ENCODE measurements around the gene OR51I2.
A peak's percentile ranks its signal among the peaks of the same experiment; 100 is the strongest.

Gene OR51I2

GRCh38 chr11:5449023-5449422 lies at the start of gene OR51I2:
OR51I2 (plus strand) TSS chr11:5449323; CDS start chr11:5453489, 4,166 bp downstream.
- H3K4me1 Mint-ChIP-seq: no peaks in the 10 kb centered on the region
- ATAC-seq (ENCODE audit: low read depth): no peak
- no peak within 1 kb of the TSS for H3K27ac Mint-ChIP-seq
- H3K27me3 Mint-ChIP-seq: peaks cover 1% of the 10 kb centered on the region
- no peaks in the 10 kb centered on the region for H3K9me3 Mint-ChIP-seq
- H3K36me3 Mint-ChIP-seq: no peaks in the 10 kb centered on the region
- no peak for DNase-seq (ENCODE audit: low spot score in 2 of 2)
- H3K4me3 Mint-ChIP-seq: no peak within 1 kb of the TSS

- peaks cover 15% of the 10 kb centered on the region for H3K27me3 Mint-ChIP-seq
- no peaks in the 10 kb centered on the region for H3K36me3 Mint-ChIP-seq
- ATAC-seq (ENCODE audit: low read depth): no peak
- H3K27ac Mint-ChIP-seq: no peak overlapping the region
- peaks cover 2% of the 10 kb centered on the region for H3K9me3 Mint-ChIP-seq
- H3K4me3 Mint-ChIP-seq: no peak overlapping the region
- no peak for DNase-seq (ENCODE audit: low spot score in 2 of 2)
- no peaks in the 10 kb centered on the region for H3K4me1 Mint-ChIP-seq
These were observed 44.0 kb upstream of the OR51I2 start for GRCh38 chr11:5405173-5405572.

GRCh38 chr11:5420993-5421392 lies 28.1 kb upstream of the OR51I2 start:
- Mint-ChIP-seq H3K9me3 (no peaks in the 10 kb centered on the region), H3K36me3 (peaks cover 2% of the 10 kb centered on the region), H3K27me3 (peaks cover 8% of the 10 kb centered on the region), H3K4me3 (no peak overlapping the region), H3K4me1 (no peaks in the 10 kb centered on the region), H3K27ac (no peak overlapping the region)
- no peak for DNase-seq (ENCODE audit: low spot score in 2 of 2)
- ATAC-seq (ENCODE audit: low read depth): no peak

DNA sequence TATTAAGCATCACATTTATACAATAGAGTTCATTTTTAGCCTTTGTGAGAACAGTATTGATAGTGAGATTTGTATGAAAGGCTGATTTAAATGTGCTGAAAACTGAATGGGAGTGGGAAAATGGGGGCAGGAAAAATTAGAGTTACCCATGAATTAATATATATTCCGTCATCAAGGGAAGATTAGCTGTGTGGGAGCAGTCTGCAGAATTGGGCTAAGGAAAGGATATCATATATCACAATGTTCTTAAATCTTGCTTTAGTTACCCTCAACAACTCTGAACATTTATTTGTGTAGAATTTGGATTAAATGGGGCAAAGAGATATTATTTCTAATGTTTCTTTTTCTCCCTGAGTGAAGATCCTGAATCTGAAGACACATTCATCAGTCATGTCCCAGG lies 27.3 kb upstream of the OR51I2 start, which contains the start of gene OR51Q1:
TSS of gene OR51Q1 (plus strand) at position 301 of the 400 bp plus-strand sequence. CDS start at position 391, 90 bp downstream.
- DNase-seq (ENCODE audit: low spot score in 2 of 2) (no peak), ATAC-seq (ENCODE audit: low read depth) (no peak)
- Mint-ChIP-seq H3K27ac (no peak within 1 kb of the TSS), H3K9me3 (no peaks in the 10 kb centered on the region), H3K4me1 (no peaks in the 10 kb centered on the region), H3K27me3 (peaks cover 8% of the 10 kb centered on the region), H3K36me3 (peaks cover 2% of the 10 kb centered on the region), H3K4me3 (no peak within 1 kb of the TSS)

DNA sequence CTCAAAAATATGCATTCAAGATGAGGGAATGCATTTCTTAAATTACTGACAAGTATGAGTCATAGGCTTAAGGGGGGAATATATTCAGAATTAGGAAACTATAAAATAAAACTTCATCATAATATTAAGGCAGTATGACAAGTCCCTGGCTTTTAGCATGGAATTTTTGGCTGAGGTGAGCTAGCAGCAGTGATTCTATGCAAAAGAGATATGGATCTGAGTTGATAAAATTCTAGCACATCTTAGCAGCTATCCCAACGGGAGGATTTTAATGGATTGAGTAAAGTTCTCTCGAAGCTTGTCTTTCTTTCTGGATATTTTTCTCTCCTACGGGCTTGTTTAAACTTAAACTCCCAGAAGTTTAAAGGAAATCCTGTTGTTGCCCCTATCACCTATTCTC lies 26.0 kb upstream of the OR51I2 start:
- DNase-seq (ENCODE audit: low spot score in 2 of 2): no peak
- Mint-ChIP-seq H3K9me3 (no peaks in the 10 kb centered on the region), H3K4me3 (no peak overlapping the region), H3K36me3 (peaks cover 2% of the 10 kb centered on the region), H3K27ac (no peak overlapping the region), H3K4me1 (no peaks in the 10 kb centered on the region), H3K27me3 (peaks cover 12% of the 10 kb centered on the region)
- ATAC-seq (ENCODE audit: low read depth): no peak

GRCh38 chr11:5441414-5441813 lies 7.7 kb upstream of the OR51I2 start, which contains the start of gene OR51I1:
OR51I1 (minus strand) TSS chr11:5441514; CDS start chr11:5441514, 0 bp downstream.
- Mint-ChIP-seq H3K27me3 (peaks cover 6% of the 10 kb centered on the region), H3K36me3 (no peaks in the 10 kb centered on the region), H3K9me3 (no peaks in the 10 kb centered on the region), H3K4me1 (no peaks in the 10 kb centered on the region), H3K27ac (no peak within 1 kb of the TSS), H3K4me3 (no peak within 1 kb of the TSS)
- DNase-seq (ENCODE audit: low spot score in 2 of 2) (no peak), ATAC-seq (ENCODE audit: low read depth) (no peak)

- no peaks in the 10 kb centered on the region for H3K36me3 Mint-ChIP-seq
- ATAC-seq (ENCODE audit: low read depth) (no peak), DNase-seq (ENCODE audit: low spot score in 2 of 2) (no peak)
- H3K27me3 Mint-ChIP-seq: peaks cover 6% of the 10 kb centered on the region
- H3K27ac Mint-ChIP-seq: no peak overlapping the region
- H3K4me3 Mint-ChIP-seq: no peak overlapping the region
- no peaks in the 10 kb centered on the region for H3K4me1 Mint-ChIP-seq
- no peaks in the 10 kb centered on the region for H3K9me3 Mint-ChIP-seq
These were observed 5.2 kb upstream of the OR51I2 start for GRCh38 chr11:5443835-5444393.

DNA sequence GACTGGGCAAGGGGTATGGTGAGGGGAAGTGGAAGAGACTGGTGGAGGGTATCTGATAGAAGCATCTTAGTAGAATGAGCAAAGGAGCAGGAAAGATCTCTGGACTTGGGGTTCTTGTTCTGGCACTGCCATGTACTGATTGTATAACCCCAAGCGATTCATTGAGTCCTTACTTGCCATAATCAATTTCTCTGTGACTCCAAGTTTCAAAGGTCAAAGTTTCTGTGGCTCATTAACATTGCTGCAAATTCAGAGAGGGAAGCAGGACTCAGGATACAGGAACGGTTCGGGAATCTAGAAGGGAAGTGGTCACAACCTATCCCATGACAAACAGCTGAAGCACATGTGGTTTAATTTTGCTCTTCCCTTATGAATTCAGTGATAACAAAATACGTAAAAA lies 309 bp downstream of the OR51I2 start:
- ATAC-seq (ENCODE audit: low read depth): no peak
- H3K4me1 Mint-ChIP-seq: no peaks in the 10 kb centered on the region
- no peak overlapping the region for H3K4me3 Mint-ChIP-seq
- H3K9me3 Mint-ChIP-seq: no peaks in the 10 kb centered on the region
- H3K27ac Mint-ChIP-seq: no peak overlapping the region
- DNase-seq (ENCODE audit: low spot score in 2 of 2): no peak
- H3K36me3 Mint-ChIP-seq: no peaks in the 10 kb centered on the region
- peaks cover 1% of the 10 kb centered on the region for H3K27me3 Mint-ChIP-seq

GRCh38 chr11:5460983-5461621 lies 12.0 kb downstream of the OR51I2 start:
- Mint-ChIP-seq H3K9me3 (peaks cover 1% of the 10 kb centered on the region), H3K27ac (no peak overlapping the region), H3K4me3 (no peak overlapping the region), H3K36me3 (peaks cover 2% of the 10 kb centered on the region), H3K27me3 (peaks cover 7% of the 10 kb centered on the region), H3K4me1 (no peaks in the 10 kb centered on the region)
- DNase-seq (ENCODE audit: low spot score in 2 of 2) (no peak), ATAC-seq (ENCODE audit: low read depth) (no peak)

GRCh38 chr11:5467527-5467926 lies 18.4 kb downstream of the OR51I2 start:
- ATAC-seq (ENCODE audit: low read depth) (no peak), DNase-seq (ENCODE audit: low spot score in 2 of 2) (no peak)
- Mint-ChIP-seq H3K4me1 (no peaks in the 10 kb centered on the region), H3K36me3 (no peaks in the 10 kb centered on the region), H3K4me3 (no peak overlapping the region), H3K27ac (no peak overlapping the region), H3K27me3 (peaks cover 11% of the 10 kb centered on the region), H3K9me3 (no peaks in the 10 kb centered on the region)

DNA sequence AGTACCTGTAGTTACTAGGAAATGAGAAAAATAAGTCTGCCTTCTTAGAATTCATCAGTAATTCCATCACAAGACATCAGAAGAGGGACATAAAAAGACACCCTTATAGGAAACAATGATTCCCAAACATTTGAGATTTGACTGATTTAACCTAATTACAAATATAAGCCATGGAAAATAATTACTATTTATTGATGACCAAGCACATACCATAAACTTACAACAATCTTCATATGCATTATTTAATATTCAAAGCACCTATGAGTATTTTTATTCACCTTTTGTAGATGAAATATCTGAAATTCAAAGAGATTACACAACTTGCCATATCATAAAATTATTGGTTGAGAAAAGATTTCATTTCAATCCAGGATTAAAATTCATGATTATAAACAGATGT lies 24.8 kb downstream of the OR51I2 start:
- ATAC-seq (ENCODE audit: low read depth): no peak
- H3K27ac Mint-ChIP-seq: no peak overlapping the region
- H3K36me3 Mint-ChIP-seq: no peaks in the 10 kb centered on the region
- DNase-seq (ENCODE audit: low spot score in 2 of 2): no peak
- no peak overlapping the region for H3K4me3 Mint-ChIP-seq
- no peaks in the 10 kb centered on the region for H3K9me3 Mint-ChIP-seq
- no peaks in the 10 kb centered on the region for H3K4me1 Mint-ChIP-seq
- peaks cover 11% of the 10 kb centered on the region for H3K27me3 Mint-ChIP-seq

- Mint-ChIP-seq H3K27ac (no peak overlapping the region), H3K4me3 (no peak overlapping the region), H3K4me1 (no peaks in the 10 kb centered on the region), H3K36me3 (no peaks in the 10 kb centered on the region), H3K27me3 (peaks cover 6% of the 10 kb centered on the region), H3K9me3 (no peaks in the 10 kb centered on the region)
- DNase-seq (ENCODE audit: low spot score in 2 of 2): peak; percentile 11 to 15
- ATAC-seq (ENCODE audit: low read depth): no peak
These were observed 27.2 kb downstream of the OR51I2 start for GRCh38 chr11:5476186-5476819.

- DNase-seq (ENCODE audit: low spot score in 2 of 2) (no peak), ATAC-seq (ENCODE audit: low read depth) (no peak)
- peaks cover 2% of the 10 kb centered on the region for H3K4me1 Mint-ChIP-seq
- no peaks in the 10 kb centered on the region for H3K36me3 Mint-ChIP-seq
- no peak overlapping the region for H3K4me3 Mint-ChIP-seq
- no peaks in the 10 kb centered on the region for H3K9me3 Mint-ChIP-seq
- no peak overlapping the region for H3K27ac Mint-ChIP-seq
- H3K27me3 Mint-ChIP-seq: peaks cover 3% of the 10 kb centered on the region
These were observed 36.9 kb downstream of the OR51I2 start for GRCh38 chr11:5486003-5486402.

DNA sequence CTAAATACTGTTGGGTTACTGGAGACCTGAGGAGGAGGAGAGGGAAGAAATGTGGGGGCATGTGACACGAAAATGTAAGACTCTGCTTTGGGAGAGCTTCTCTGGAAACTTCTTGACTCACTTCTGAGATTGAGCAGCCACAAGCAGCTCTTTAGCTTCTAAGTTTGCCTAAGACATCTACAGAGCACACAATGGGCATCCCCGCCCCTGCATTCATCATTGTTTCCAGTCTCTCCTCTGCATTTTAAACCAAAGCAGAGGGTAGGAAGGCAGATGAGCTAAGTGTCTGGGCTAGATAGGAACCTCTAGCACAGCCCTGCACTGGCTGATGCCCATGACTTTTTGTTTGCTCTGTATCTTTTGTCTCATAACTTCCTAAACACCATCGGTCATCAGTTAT lies 37.3 kb downstream of the OR51I2 start:
- Mint-ChIP-seq H3K36me3 (no peaks in the 10 kb centered on the region), H3K27ac (no peak overlapping the region), H3K4me3 (no peak overlapping the region), H3K9me3 (no peaks in the 10 kb centered on the region), H3K4me1 (peaks cover 2% of the 10 kb centered on the region), H3K27me3 (peaks cover 5% of the 10 kb centered on the region)
- ATAC-seq (ENCODE audit: low read depth) (no peak), DNase-seq (ENCODE audit: low spot score in 2 of 2) (no peak)

All from memory B cell (primary cell).